GM19324 (cell line): ENCODE results near the gene MAP3K10.
A peak's percentile ranks its signal among the peaks of the same experiment; 100 is the strongest.
"Not testable (repeated sequence)": the region's sequence is repeated elsewhere in the genome, so short reads cannot be mapped to it uniquely, and the experiment has no call there.

Experiments
- ATAC-seq: cut with Tn5 transposase; IDR thresholded peaks from one replicate; pipeline ENCODE4 v1.9.1; 2021; ENCODE audit warnings: mild to moderate bottlenecking, moderate library complexity; ENCODE audit not compliant: unreplicated experiment, low FRiP score

The MAP3K10 gene

DNA sequence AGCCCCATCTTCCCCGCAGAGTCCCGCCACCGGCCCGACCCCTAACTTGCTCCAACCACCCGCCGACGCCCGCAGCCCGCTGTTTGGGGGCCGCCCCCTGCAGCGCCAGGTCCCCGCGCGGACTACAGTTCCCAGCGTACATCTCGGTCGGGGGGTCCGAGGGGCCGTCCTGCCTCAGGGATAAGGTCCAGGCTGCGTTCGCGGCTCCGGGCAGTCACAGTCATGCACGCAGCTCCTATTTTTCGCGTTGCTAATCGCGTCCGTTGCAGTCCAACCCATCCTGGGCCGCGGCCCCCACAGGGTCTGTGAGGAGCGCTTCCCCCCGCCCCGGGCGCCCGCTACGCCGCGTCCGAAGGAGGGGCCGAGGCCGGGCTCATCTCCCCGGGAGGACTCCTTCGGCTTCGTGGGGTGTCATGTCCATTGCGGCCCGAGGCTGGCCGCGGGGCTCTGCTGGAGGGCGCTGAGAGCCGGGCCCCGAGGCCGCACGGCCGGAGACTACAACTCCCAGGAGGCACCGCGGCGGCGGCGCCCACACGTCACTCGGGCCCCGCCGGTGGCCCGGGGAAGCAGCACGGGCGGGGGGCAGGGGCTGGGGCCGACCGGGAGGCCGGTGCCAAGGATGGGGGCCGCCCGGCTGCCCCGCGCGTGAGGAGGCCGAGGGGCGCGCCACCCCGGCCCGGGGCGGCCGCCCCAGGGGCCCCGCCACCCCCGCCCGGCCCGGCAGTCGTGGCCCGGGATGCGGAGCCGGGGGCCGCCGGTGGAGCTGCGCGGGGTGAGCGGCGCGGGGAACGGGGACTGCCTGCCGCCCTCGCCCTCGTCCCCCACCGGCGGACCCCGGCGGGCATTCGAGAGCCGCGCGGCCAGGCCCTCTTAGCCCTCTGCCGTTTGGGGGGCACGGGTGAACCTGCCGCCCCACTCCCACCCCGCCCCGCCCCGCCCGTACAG, at the start of gene MAP3K10:
Gene MAP3K10 (plus strand): TSS at position 536 of the 945 bp plus-strand sequence. CDS start 606 bp downstream, outside the sequence.
- peak; percentile 81 for ATAC-seq

DNA sequence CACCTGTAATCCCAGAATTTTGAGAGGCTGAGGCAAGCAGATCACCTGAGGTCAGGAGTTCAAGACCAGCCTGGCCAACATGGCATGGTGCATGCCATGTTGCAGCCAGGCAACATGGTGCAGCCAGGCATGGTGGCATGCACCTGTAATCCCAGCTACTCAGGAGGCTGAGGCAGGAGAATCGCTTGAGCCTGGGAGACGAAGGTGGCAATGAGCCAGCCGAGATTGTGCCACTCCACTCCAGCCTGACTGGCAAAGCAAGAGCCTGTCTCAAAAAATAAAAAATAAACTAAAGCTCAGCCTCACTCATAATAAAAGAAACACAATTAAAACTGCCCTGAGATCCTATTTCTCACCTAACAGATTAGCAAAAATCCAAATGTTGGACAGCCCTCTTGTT, 49.7 kb upstream of the MAP3K10 start:
- no peak for ATAC-seq

DNA sequence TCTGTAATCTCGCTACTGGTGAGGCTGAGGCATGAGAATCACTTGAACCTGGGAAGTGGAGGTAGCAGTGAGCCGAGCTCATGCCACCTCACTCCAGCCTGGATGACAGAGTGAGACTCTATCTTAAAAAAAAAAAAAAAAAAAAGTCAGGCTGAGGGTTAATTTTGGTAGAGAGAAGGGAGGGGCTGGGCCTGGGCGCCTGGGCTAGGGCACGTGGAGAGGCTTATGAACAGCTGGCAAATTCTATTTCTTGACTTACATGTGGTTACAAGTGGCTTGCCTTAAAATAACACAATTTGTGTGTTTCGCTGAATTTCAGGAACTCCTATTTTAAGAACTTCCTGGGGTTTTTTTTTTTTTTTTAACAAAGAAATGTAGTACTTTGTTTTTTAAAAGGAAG, 47.6 kb upstream of the MAP3K10 start:
- ATAC-seq: peak; percentile 67

DNA sequence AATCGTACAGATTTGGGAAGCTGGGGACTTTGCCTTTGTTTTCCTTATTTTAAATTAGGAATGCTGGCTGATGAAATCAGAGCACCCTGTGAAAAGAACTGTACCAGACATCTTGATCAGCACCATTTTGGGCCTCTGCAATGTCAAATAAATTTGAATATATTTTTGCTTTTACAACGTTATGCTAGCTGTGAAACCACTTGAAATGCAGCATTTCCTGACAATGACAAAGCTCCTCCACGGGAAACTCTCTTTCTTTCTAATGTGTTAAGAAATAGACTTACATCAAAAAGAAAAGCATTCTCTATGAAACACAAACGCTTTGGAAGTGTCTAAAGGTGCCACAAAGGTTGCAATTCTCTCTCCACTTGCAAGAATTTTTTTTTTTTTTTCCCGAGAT, 47.1 kb upstream of the MAP3K10 start:
- ATAC-seq: no peak

DNA sequence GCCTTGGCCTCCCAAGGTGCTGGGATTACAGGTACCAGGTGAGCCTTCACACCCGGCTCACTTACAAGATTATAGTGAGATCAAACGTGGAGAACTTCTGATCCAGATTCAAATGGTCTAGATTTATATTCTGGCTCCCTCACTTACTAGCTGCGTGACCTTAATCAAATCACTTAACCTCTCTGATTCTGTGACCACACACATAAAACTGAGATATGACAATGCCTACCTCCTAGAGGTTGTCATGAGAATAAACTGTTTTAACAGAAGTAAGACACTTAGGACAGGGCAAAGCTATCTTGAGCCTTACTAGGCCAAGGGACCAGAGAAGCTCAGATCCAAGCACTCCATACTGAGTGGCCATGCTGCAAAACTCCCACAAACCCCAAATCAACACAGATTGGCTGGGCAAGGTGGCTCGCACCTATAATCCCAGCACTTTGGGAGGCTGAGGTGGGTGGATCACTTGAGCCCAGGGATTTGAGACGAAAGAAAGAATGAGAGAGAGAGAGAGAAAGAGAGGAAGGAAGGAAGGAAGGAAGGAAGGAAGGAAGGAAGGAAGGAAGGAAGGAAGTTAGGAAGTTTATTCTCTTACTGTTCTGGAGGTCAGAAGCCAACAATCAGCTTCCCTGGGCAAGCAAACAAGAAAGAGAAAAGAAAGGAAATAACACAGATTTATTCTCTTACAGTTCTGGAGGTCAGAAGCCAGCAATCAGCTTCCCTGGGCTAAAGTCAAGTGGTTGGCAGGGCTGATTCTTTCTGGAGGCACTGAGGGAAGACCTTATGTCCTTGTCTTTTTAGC, 46.1 kb upstream of the MAP3K10 start:
- ATAC-seq: no peak

DNA sequence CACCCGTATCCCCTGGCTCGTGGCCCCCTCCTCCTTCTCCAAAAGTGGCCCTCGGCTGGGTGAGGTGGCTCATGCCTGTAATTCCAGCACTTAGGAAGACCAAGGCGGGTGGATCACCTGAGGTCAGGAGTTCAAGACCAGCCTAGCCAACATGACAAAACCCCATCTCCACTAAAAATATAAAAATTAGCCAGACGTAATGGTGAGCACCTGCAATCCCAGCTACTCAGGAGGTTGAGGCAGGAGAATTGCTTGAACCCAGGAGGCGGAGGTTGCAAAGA, 45.5 kb upstream of the MAP3K10 start:
- not testable (repeated sequence) for ATAC-seq

DNA sequence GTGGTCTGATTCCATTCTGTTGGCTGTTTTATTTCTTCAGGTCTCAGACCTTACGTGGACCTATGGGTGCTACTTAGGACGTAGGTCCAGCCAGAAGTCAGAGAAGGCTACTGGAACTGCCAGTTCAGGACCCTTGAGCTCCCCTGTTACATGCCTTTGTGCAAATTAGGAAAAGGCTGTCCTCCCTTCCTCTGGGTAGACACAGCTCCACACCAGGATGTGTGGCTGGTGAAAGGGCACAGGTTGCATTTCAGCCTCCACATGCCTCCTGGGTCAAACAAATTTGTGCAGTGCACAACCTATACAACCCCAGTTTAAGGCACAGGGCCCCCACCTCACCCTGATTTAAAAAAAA, 43.9 kb upstream of the MAP3K10 start:
- ATAC-seq: no peak

DNA sequence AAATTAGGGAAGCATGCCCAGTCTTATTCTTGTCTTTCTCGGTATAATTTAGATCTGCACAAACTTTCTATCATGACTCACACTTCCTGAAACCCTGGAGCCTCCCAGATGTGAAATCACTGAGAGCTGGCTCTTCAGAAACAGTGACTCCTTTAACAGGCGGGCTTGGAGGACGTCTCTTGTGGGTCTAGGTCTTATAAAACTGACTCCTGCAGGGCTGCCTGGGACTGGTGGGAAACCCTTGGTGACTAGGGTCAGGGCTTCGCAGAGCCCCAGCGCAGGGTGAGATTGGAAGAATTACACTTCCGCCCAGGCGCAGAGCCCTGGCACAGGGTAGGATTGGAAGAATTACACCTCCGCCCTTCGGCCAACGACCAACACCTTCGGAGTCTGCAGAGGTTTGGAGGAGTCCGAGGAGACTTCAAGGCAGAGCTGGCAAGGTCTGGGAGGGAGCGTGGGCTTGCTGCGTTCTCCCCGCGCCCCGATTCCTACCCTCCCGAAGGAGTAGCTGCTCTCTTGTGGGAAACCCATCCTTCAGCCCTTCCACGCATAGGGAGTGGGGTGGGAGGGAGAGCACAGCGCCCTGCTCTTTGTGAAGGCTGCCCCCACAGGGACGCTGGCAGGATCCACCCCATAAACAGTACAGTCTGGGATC, 43.4 kb upstream of the MAP3K10 start:
- ATAC-seq: no peak

DNA sequence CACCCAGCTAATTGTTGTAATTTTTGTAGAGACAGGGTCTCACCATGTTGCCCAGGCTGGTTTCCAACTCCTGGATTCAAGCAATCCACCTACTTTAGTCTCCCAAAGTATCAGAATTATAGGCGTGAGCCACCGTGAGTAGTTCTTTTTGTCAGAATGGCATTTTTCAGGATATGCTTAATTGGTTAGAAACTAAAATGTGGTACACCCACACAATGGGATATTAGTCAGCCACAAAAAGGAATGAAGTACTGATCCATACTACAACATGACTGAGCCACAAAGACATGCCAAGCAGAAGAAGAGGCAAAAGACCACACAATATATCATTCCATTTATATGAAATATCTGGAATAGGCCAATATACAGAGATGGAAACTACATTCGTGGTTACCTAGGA, 41.7 kb upstream of the MAP3K10 start:
- ATAC-seq: no peak

DNA sequence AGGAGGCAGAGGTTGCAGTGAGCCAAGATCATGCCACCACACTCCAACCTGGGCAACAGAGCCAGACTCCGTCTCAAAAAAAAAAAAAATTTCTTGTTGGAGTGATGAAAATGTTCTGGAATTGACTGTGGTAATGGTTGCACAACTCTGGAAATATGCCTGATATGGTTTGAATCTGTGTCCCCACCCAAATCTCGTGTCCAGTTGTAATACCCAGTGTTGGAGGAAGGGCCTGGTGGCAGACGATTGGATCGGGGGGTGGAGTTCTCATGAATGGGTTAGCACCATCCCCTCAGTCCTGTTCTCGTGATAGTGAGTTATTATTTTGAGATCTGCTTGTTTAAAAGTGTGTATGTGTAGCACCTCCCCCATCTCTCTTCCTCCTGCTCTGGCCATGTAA, 41.1 kb upstream of the MAP3K10 start:
- ATAC-seq: no peak

DNA sequence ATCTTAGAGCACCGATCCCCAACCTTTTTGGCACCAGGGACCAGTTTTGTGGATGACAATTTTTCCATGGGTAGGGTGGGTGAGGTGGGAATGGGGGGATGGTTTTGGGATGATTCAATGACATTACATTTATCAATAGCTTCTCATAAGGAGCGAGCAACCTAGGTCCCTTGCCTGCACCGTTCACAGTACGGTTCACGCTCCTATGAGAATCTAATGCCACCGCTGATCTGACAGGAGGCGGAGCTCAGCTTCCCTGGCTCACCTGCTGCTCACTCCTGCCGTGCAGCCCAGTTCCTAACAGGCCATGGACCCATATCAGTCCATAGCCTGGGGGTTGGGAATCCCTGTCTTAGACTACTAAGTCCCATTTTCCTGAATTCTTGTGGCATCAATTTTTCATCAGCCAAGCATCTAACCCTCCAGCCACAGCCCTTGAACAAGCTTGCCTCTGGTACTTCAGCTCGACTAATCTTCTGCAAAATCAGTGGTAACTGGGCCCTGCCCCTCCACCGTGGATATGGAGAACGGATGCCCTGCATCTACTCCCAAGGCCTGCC, 37.0 kb upstream of the MAP3K10 start:
- no peak for ATAC-seq

DNA sequence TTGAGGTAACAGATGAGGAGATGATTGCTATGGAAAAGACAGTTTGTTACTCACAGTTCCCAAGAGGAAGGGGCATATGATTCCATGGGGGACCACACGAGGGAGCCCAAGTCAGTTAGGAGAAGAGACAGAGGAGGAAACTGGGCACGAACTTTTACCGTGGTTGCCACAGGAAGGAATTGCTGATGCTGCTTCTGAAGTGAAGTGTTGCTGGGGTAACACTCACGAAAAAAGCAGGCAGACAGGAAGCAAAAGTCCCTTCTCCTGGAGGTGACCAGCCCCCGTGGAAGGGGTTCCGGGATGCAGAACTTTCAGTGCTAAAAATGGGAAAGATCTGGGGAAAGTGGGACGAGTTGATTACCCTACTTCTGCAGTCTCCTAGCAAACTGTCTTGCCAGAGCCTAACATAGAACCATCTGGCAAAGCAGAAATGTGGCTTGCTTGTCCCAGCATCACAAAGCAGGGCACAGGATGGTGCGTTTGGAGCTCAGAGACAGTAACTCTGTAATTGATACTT, 35.4 kb upstream of the MAP3K10 start:
- ATAC-seq: no peak

DNA sequence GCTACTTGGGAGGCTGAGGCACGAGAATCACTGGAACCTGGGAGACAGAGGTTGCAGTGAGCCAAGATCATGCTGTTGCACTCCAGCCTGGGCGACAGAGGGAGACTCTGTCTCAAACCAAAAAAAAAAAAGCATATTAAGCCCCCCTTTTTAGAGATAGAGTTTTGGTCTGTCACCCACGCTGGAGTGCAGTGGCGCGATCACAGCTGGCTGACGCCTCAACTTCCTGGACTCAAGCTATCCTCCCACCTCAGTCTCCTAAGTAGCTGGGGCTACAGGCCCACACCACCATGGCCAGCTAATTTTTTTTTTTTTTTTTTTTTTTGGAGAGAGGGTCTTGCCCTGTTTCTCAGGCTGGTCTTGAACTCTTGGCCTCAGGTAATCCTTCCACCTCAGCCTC, 34.2 kb upstream of the MAP3K10 start:
- ATAC-seq: no peak

DNA sequence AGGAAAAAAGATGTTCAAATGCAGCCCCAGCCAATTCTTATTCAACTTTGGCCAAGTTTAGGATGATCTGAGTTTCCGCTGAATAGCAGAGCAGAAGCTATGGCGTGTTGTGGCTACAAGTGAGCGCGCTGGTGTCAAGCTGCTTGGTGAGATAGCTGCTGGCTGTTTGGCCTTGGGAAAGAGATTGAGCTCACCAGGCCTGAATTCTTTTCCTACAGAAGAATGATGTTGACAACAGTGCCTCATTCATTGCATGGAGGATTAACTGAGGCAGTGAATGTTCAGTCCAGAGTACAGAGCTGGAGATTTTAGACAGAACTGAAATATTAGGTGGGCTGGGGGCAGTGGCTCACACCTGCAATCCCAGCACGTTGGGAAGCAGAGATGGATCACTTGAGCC, 31.5 kb upstream of the MAP3K10 start:
- no peak for ATAC-seq

DNA sequence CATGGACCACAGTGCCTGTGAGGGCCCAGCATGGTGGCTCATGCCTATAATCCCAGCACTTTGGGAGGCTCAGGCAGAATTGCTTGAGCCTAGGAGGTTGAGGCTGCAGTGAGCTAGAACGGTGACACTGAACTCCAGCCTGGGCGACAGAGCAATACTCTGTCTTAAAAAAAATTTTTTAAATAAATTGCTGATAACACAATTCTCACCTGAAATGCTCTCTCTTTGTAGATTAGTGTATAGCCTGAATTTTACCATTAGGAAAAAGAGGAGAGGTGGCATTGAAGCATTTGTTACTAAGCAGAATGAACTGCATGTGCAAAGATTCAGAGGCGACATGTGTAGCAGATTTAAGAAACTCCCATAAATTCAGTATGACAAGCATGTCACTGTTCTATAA, 29.1 kb upstream of the MAP3K10 start:
- ATAC-seq: no peak

DNA sequence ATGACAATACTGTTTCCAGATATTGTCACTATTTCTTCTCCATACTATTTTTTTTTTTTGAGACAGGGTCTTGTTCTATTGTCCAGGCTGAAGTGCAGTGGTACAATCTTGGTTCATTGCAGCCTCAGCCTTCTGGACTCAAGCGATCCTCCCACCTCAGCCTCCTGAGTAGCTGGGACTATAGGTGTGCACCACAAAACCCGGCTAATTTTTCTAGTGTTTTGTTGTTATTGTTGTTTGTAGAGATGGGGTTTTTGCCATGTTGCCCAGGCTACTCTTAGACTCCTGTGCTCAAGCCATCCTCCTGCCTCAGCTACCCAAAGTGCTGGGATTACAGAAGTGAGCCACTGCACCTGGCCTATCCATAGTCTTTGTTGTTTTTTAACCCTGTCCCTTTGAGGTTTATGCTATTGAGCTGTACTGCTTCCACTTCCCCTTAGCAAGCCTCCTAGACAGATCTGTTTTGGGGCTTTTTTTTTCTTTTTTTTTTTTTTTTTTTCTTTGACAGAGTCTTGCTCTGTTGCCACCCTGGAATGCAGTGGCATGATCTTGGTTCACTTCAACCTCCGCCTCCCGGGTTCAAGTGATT, 27.6 kb upstream of the MAP3K10 start:
- no peak for ATAC-seq

DNA sequence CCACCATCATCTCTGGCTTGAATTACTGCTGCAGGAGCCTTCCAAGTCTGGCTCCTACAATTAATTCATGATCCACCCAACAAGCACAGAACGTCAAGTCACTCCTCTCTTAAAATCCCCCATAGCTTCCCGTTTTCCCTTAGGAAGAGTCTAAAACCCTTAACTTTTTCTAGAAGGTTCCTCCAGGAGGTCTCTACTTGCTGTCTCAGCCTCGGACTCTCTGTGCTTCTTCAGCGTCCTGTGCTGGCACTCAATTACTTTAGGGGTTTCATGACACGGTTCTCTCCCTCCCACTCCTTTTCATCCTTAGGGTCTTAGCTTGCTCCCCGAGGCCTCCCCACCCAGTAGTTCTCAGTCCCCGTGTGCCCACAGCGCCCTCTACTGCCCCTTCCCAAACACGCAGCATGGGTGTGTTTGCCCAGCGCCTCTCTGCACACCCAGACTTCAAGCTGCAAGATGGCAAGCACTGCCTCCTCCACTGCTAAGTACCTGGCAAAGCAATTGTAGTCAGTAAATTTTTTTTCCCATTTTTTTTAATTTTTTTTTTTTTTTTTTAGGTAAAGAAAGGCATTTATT, 25.8 kb upstream of the MAP3K10 start:
- no peak for ATAC-seq

DNA sequence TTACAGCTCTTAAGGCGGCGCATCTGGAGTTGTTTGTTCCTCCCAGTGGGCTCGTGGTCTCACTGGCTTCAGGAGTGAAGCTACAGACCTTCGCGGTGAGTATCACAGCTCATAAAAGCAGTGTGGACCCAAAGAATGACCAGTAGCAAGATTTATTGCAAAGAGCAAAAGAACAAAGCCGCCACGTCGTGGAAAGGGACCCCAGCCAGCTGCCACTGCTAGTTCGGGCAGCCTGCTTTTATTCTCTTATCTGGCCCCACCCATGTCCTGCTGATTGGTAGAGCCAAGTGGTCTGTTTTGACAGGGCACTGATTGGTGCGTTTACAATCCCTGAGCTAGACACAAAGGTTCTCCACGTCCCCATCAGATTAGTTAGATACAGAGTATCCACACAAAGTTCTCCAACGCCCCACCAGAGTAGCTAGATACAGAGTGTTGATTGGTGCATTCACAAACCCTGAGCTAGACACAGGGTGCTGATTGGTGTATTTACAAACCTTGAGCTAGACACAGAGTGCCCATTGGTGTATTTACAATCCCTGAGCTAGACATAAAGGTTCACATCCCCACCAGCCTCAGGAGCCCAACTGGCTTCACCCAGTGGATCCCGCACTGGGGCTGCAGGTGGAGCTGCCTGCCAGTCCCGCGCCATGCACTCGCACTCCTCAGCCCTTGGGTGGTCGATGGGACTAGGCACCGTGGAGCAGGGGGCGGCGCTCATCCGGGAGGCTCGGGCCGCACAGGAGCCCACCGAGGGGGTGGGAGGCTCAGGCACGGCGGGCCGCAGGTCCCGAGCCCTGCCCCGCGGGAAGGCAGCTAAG, 21.5 kb upstream of the MAP3K10 start:
- ATAC-seq: not testable (repeated sequence)

DNA sequence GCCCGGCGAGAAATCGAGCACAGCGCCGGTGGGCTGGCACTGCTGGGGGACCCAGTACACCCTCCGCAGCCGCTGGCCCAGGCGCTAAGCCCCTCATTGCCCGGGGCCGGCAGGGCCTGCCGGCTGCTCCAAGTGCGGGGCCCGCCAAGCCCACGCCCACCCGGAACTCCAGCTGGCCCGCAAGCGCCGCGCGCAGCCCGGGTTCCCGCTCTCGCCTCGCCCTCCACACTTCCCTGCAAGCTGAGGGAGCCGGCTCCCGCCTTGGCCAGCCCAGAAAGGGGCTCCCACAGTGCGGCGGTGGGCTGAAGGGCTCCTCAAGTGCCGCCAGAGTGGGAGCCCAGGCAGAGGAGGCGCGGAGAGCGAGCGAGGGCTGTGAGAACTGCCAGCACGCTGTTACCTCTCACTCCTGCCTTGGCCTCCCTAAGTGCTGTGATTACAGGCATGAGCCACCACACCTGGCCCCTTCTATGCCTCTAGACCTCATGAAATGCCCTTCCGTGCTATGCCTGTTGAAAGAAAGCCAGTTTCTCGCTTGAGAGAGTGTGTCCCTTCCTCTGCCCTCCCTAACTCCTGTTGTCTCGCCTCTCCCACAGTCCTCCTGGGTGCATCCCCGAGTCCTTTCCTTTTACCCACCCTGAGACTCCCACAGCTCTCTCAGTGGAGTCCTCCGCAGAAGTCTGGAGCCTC, 20.8 kb upstream of the MAP3K10 start:
- not testable (repeated sequence) for ATAC-seq
